GM15510 (cell line): ENCODE measurements around the gene TRMT61A.

Experiments
- POLR2A ChIP-seq: IDR thresholded peaks from 3 replicates; pipeline ENCODE4 v1.6.1; 2011; ENCODE audit warnings: borderline replicate concordance; ENCODE audit not compliant: insufficient read length; ENCODE audit errors: extremely low read depth

Gene TRMT61A

DNA sequence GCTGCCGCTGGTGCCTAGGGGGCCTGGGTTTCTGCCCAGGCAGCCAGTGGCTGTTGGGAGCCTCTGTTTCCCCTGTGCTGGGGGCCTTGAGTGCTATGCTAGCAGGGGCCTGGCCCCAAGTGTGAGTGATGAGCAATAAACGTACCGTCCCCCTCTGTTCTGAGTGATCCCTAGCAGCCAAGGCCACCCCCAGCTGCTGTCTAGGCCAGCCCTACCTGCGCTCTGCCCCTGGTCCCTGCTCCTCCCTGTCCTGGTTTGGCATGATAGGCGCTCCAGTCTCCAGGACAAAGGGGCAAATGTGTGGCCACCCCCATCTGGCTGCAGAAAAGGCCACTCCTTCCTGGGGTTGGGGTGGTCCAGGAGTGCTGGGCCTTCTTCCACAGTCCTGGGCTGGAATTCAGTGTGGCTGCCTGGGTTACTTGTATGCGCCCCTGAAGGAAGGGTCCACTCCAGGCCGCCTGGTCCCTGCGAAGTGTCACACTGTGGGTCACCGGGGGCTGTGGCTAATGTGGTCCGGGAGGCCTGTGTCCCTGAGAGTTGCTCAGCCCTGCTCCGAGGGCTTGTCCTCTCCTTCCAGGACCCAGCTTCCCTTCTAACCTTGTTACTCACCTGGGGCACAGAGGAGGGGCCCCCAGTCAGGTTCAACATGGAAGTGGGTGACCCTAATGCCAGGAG, 7.0 kb downstream of the TRMT61A start:
- no peak for TF ChIP-seq POLR2A

- TF ChIP-seq POLR2A = no peak
Observed at GRCh38 chr14:103536693-103537092, 7.7 kb downstream of the TRMT61A start.

DNA sequence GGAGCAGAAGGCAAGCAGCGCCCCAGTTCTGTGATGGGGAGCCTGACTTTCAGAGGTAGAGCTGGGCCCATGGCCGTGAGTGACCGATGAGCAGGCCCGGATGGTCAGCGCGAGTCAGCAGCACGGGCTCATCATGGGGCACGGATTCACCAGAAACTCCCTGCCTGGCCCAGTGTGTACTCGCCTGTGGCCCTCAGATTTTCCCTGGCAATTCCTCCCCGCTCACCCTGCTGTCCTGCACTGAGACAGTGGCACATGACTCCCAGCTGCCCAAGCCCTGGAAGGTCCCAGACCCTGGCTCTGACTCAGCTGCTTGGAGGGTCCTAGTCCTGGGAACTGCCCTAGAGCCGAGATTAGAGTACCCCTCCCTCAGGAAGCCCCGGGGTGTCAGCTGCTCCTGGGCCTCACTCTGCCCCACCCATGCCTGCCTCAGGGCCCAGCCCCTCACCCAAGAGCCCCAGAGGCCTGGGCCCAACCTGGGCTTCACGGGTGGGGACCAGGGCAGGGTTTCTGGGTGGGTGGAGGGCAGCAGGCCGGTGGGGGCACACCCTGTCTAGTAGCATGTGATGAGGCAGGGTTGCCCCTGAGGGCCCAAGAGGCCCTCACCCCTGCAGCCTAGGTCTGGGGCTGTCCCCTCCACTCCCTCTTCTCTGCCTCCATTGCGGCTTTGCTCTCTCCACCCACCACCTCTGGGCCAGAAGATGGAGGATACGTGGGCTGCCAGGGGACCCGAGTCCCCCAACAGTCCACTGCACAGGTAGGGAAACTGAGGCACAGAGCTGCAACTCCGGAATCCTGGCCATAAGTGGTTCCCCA, 8.4 kb downstream of the TRMT61A start:
- no peak for TF ChIP-seq POLR2A

DNA sequence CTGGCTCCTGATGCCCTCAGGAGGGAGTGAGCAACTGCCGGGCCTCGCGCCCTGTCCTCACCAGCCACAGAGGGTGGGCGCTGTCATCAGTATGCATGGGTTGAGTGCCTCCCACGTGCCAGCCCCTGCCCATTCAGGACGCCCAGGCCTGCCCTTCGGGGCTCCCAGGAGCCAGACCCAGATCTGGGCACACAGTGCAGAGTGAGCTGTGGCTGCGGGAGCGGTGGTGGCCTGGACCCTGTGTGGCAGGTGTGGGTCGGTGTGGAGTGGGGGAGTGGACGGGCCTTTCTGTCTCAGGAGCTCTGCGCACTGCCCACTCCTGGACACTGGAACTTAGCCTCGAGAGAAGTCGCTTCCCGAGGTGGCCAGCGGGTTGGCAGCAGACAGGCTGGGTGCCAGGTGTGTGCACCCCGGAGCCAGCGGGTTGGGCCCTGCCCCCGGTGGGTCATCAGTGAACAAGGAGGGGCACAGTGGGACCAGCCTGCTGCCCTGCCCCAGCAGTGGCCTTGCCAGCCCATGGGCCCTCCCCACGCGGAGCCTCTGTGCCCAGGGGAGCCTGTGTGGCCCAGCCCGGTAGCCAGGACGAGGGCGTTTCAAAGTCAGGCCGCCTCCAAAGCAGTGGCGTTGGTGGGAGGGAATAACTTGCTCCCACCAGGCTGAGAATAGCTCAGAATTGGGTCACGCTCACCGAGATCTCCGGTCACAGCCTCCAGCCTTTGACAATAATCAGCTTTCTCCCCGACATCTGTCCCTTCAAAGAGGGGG, 9.5 kb downstream of the TRMT61A start:
- TF ChIP-seq POLR2A = no peak

DNA sequence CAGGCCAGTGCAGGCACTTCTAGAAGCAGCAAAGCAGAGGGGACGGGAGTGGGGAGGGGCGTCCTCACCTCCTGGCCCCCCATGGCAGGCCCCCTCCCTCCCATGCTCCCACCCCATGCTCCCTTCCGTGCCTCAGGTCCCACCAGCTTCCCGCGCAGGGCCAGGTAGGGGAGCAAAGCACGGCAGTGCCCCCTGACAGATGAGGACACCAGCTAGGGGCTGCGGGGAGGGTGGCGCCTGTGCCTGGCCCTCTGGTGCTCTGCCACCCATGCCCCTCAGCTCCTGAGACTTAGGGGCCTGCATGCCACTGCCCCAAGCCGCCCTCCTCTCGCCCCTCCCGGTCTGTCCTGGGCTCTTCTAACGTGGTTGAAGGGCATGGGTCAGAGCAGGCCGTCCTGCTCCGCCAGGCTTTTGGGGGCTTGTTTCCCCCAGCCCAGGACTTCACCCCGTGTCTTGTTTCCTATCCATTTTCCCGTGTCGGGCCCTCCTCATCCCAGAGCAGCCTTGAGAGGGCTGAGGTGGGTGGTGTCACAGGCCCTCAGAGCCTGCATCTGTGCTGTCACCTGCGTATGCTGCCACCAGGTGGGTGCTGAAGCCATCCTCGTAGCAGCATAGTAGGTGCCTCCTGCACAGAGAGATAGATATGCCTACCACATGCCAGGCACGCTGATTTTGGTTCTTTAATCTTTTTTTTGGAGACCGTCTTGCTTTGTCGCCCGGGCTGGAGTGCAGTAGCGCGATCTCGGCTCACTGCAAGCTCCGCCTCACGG, 10.2 kb downstream of the TRMT61A start:
- no peak for TF ChIP-seq POLR2A

DNA sequence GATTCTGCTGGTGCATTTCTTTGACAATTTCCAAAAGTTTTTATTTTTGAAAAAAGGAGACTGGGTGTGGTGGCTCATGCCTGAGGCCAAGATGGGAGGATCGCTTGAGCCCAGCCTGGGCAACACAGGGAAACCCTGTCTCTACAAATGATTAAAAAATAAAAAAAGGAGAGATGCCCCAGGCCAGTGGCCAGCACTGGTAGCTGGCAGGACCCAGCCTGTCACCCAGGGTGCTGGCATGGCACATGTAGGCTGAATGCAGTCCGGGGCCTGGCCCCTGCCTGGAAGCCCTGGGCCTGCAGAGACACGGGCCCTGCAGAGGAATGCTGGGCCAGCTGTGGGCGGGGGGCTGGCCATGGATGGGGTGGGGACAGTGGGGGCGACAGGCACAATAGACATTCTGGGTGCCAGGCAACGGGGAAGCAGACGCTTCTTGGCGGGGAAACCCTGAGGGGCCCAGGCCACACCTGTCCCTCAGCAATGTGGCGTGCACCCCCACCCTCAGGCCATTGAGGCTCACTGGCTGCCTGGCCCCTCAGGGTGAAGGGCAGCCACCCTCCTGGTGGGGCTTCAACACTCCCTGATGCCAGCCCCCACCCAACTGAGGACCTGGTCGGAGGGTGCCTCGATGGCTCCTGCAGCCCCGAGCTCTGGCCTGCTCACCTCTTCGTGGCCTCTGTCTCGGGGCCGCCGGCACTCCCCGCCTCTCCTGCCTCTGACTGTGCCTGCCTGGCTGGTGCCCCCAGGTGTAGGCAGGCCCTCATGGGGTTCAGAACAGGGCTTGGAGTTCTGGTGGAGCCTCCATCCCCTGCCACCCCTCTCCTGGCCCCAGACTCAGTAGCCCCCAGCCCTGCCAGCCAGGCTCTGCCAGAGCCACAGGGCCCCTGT, 12.1 kb downstream of the TRMT61A start:
- TF ChIP-seq POLR2A = no peak

GRCh38 chr14:103541709-103542604, 13.0 kb downstream of the TRMT61A start:
- no peak for TF ChIP-seq POLR2A

DNA sequence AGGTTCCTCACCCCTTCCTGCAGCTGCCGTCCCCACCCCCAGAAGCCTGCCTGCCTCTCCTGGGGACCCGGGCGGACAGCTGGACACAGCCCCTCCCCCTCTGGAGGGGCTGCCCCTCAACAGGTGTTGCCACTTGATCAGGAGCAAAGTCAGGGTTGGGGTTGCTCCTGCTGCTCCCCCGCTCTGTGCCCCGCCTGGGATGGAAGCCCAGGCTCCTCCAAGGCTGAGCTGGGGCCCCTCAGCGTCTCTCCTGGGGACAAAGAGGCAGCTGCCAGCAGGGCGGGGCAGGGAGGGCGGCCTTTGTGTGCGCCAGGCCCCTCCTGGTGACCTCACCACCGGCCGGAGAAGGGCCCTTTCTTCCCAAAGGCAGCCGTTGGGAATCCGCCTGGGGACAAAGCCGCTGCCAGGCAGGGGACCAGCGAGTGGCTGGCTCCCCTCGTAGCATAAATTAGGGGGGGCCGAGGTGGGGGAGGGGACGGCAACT, 13.7 kb downstream of the TRMT61A start:
- TF ChIP-seq POLR2A = no peak

- no peak for TF ChIP-seq POLR2A
Observed at GRCh38 chr14:103543140-103543539, 14.1 kb downstream of the TRMT61A start.

DNA sequence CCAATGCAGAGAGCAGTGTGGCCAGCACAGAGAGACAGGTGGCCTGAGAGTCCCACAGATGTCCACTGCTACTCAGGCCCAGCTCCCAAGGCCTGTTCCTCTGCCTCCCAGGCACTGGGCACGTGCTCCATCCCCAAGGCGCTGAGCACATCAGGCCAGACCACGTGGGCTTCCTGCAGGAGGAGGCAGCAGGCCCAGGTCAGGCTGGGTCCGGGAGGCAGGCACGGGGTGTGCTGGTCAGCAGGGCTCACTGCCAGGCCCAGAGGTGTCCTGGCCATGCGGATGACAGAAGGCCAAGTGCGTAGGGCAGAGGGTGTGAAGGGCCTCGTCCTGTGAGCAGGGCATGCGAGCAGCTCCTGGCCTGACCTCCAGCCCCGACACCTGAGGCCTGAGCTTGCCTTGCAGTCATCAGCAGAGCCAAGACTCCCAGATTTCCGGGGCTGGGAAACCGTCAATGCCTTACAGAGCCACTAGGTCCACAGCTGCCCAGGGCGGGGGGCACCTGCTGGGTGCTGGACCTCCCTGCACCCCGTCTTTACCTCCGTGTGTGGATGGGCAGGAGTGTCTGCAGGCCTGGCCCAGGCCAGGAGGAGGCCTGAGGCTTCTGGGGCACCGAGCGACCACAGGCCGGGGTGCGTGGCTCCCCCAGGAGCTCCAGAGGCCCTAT, 14.9 kb downstream of the TRMT61A start:
- no peak for TF ChIP-seq POLR2A

DNA sequence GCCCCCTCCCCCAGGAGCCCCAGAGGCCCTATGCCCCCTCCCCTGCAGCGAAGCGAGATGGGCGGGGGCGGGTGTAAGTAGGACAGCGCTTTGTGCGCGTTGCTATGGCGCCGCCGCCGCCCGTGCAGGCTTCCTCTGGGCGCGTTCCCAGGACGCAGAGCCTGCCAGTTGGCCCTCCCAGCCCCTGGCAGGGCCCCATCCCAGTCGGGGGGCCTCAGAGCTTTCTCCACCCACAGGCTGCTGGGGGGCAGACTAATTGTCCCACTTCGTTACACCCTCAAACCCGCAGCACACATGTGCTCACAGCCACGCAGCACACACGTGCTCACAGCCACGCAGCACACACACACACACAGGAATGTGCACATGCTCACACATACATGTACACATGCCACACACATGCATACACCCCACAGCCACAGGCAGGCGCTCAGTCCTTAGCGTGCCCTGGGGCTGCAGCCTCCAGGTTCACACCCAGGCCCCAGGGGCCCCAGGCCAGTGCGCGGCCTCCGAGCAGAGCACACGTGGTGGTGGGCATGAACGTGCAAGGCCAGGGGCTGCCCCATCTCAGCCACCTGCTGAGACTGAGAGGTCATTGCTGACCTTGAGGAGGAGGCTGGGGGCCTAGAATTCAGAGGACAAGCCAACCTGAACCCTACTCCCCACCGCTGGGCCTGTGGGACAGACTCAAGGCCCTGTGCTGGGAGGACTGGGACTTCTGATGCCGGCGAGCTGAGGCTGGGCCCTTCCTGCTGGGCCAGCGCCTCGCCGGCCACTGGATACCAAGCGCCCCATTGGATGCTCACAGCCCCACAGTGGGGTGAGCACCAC, 15.6 kb downstream of the TRMT61A start:
- TF ChIP-seq POLR2A = no peak
